EL (cell line): ENCODE measurements around the gene MAVS.
A peak's percentile ranks its signal among the peaks of the same experiment; 100 is the strongest.

Source experiments
- DNase-seq: peaks from one replicate; pipeline ENCODE4 v3.0.0-alpha.2; 2016

MAVS gene

GRCh38 chr20:3846740-3847428 is at the start of gene MAVS:
Gene MAVS, plus strand, starts transcription at chr20:3846834. Its CDS starts 7,791 bp downstream, at chr20:3854625.
- peak; percentile 85 for DNase-seq

- no peak for DNase-seq
Measured at GRCh38 chr20:3797226-3797545, 49.4 kb upstream of the MAVS start.

GRCh38 chr20:3797592-3798372 is 48.9 kb upstream of the MAVS start:
- peak; percentile 57 for DNase-seq

DNA sequence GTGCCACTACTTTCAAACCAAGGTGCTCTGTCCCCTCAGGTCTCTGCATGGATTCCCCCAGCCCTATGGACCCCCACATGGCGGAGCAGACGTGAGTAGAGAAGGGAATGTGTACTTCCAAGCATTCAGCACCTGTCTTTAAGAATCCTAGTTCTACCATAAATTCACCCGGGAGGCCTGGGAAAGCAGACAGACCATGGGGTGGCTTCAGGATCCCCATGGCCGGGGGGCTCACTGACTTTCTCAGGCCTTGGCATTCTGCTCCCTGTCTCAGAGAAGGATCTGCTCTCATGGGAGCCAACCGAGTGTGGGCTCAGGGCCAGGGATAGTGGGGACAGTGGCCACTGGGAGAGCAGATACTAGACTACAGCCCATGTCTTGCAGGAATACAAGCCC is 48.3 kb upstream of the MAVS start:
- no peak for DNase-seq

GRCh38 chr20:3798908-3799248 is 47.8 kb upstream of the MAVS start:
- no peak for DNase-seq

DNA sequence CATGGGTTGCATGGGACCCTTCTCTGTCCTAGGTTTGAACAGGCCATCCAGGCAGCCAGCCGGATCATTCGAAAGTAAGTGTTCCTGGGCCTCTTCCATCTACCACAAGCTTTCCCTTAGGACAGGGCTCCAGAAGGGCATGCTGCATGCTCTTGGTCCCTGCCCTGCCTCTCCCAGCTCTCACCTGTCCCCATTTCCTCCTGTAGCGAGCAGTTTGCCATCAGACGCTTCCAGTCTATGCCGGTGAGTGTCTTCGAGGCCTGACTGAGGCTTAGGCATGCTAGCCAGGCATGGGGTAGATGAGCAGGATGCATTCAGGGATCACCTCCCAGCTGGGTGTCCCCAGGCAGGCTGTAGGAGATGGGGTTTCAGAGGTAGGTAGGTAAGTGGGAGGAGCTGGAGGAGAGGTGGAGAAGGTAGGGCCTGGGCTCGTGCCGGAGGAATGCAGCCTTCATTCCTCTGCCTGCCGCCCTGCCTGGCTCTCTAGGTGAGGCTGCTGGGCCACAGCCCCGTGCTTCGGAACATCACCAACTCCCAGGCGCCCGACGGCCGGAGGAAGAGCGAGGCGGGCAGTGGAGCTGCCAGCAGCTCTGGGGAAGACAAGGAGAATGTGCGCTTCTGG is 46.3 kb upstream of the MAVS start:
- no peak for DNase-seq

DNA sequence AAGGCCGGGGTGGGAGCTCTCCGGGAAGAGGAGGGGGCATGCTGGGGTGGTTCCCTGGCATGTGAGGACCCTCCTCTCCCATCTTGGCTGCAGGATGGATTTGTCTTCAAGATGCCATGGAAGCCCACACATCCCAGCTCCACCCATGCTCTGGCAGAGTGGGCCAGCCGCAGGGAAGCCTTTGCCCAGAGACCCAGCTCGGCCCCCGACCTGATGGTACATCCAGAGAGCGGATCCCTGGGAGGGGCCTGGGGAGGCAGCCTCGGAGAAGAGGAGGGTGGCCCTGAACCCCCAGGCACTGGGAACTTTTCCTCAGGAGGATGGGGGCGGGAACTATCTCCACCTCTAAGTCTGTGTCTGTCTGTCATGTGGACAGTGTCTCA is 45.8 kb upstream of the MAVS start:
- DNase-seq: no peak

GRCh38 chr20:3801299-3801698 is 45.3 kb upstream of the MAVS start:
- DNase-seq: no peak

- DNase-seq: no peak
Measured at GRCh38 chr20:3801846-3802245, 44.8 kb upstream of the MAVS start.

DNA sequence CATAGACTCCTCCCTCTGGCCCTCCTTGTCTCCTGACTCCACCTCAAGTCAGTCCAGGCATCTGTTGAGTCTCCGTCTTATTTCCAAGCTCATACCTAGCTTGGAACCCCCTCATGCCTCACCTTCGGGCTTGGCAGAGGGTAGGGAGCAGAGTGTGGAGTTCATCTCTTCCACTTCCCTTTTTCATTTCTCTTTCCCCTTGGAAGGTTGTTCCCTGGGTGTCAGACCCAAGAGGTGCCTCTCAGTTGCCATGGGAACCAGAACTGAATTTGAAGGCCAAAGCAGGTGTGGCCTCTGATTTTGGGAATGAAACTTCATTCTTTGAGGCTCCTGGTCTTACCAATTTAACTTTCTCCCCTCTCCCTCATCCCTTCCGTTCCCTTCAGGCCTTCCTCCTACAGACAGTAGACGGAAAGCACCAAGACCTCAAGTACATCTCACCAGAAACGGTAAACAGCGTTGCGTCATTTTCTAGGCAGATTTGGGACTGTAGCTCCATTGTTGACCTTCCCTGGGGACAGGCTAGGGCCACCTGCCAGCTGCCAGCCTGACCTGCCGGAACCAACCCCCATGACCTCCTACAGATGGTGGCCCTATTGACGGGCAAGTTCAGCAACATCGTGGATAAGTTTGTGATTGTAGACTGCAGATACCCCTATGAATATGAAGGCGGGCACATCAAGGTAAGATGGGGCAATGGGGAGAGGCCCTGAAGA is 44.0 kb upstream of the MAVS start:
- DNase-seq: no peak

DNA sequence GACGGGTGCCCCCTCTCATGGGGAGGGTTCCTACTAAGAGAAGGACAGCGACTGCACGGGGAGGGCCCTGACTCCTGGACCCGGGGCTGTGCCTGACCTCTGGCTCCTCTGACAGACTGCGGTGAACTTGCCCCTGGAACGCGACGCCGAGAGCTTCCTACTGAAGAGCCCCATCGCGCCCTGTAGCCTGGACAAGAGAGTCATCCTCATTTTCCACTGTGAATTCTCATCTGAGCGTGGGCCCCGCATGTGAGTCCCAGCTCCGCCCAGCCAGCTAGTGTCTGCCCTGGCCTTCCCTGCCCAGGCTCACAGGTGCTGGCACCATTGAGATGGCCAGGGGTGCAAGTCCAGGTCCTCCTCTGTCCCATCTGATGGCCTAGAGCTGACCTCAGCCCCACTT is 43.3 kb upstream of the MAVS start:
- no peak for DNase-seq

DNA sequence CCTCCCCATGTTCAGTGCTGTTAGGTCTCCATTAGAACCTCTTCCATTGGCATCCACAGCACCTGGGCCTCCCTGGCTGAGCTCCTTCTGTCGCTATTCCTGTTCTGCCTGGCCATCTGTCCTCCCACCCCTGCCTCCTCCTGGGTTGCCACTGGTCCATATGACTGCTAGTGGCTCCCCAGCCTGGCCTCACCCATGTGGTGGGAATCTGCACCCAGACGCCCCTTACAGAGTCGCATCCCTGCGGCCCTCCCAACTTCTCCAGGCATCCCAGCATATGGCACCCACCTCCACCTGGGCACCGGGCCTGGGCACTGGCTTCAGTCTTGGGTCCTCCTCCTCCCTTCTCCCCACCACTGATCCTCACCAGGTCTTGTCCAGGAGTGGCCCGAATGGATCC is 42.8 kb upstream of the MAVS start:
- no peak for DNase-seq

- DNase-seq: no peak
Measured at GRCh38 chr20:3804254-3804751, 42.3 kb upstream of the MAVS start.

DNA sequence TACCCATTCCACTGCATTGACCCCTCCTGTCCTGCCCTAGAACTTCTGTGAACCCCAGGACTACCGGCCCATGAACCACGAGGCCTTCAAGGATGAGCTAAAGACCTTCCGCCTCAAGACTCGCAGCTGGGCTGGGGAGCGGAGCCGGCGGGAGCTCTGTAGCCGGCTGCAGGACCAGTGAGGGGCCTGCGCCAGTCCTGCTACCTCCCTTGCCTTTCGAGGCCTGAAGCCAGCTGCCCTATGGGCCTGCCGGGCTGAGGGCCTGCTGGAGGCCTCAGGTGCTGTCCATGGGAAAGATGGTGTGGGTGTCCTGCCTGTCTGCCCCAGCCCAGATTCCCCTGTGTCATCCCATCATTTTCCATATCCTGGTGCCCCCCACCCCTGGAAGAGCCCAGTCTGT is 41.9 kb upstream of the MAVS start:
- DNase-seq: no peak

GRCh38 chr20:3808544-3808943 is 38.1 kb upstream of the MAVS start:
- no peak for DNase-seq

DNA sequence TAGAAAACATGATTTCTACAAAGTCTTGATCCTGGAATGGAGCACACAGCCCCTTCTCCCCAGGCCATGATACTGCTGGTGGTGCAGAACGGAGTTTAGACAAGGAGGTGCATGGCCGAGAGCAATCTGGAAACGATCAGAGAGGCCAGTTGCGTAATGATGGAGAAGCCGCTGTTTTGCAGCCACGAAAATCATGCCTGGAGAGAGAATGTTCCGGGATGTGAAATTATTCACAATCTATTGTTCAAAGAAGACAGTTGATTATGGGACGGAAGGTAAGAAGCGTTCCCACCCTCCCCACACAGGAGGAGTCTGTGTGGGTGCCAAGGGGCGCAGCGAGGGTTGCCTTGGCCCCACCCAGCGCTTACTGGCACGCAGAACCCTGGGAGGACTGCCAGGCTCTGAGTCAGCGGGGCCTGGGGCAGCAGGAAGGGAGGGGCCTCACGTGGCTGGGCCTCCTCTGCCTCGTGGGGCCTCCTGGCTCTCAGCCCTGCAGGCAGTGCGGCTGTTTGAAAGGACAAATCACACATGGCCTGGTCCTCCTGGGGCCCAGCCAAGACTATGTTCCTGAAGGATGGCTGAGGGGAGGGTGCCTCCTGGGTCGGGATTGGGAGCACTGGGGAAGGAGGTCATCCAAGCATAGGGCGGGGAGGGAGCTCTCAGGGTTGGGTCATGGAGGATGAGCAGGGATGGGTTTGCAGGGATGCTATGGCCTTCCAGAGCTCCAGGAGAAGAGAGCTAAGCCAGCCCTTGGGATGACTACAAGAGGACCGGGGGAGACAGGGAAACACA is 35.0 kb upstream of the MAVS start:
- peak; percentile 99 for DNase-seq

DNA sequence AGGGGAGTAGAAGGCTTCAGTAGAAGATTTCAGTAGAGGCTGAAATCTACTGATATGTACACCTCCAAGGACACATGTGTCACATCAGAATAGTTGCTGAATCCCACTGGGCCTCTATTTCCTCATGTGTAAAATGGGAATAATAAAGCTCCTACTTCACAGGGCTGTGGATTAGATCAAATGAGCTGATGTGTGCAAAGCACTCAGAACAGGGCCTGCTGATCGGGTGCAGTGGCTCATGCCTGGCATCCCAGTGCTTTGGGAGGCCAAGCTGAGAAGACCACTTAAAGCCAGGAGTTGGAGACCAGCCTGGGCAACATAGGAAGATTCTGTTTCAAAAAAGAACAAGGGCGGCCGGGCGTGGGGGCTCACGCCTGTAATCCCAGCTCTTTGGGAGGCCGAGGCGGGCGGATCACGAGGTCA is 34.4 kb upstream of the MAVS start:
- no peak for DNase-seq

- DNase-seq: no peak
Measured at GRCh38 chr20:3812975-3813847, 33.4 kb upstream of the MAVS start.

- no peak for DNase-seq
Measured at GRCh38 chr20:3813848-3814581, 32.6 kb upstream of the MAVS start.

DNA sequence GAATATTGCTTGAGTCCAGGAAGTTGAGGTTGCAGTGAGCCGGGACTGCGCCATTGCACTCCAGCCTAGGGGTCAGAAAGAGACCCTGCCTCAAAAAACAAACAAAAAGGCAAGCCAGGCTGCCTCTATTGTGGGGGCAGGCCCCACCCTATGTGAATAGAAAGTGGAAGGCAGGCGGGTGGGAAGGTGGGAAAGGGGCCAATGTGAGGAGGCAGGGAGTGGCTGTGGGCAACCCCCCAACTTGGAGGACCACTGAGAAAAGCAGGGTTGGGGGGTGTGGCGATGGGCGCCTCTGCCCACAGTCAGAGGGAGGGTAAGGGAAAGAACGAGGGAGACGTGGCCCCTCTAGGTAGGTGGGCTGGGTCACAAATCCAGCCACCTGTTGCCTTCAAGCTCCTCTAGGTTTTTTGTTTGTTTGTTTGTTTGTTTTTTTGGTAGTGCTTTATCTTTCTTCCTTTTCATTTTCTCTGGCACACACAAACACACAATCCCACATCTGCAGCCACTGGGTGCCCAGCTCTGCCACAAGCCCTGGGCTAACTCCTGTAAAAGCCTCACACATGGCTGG is 31.6 kb upstream of the MAVS start:
- DNase-seq: no peak
